Mesothelial cell of epicardium (in vitro differentiated cells): ENCODE data around the gene ZMYM2. TPM values are rescaled to one million over a fixed set of nuclear protein-coding genes. Genes with fewer than 3 reads are reported as not detected.

Source experiments
- DNase-seq, 2 experiments: peaks; one replicate each; pipeline ENCODE4 v3.0.0; 2021; ENCODE audit warnings: low spot score in 2 of 2; ENCODE audit not compliant: unreplicated experiment in 2 of 2
- H3K27ac Mint-ChIP-seq: 2 replicates; pipeline ENCODE4 v1.8.0; 2021; ENCODE audit warnings: mixed read lengths
- H3K27me3 Mint-ChIP-seq: 2 replicates; pipeline ENCODE4 v1.8.0; 2021; ENCODE audit warnings: low read depth, mixed read lengths
- H3K36me3 Mint-ChIP-seq: 2 replicates; pipeline ENCODE4 v1.8.0; 2021; ENCODE audit warnings: mixed read lengths
- H3K4me1 Mint-ChIP-seq: 2 replicates; pipeline ENCODE4 v1.8.0; 2021; ENCODE audit warnings: mixed read lengths
- H3K4me3 Mint-ChIP-seq: 2 replicates; pipeline ENCODE4 v1.8.0; 2021; ENCODE audit warnings: mild to moderate bottlenecking, moderate library complexity, mixed read lengths
- H3K9me3 Mint-ChIP-seq: 2 replicates; pipeline ENCODE4 v1.8.0; 2021; ENCODE audit warnings: mixed read lengths
- total RNA-seq: library from RNA; stranded (reverse); gene quantifications from 3 replicates; pipeline ENCODE4 v1.2.1, GENCODE V29; 2021
- TF ChIP-seq, protein P1 (sequence below): fragments of 200-600 bp; sonication (generic); IDR thresholded peaks from one replicate; pipeline ENCODE4 v1.5.0; 2021; ENCODE audit warnings: antibody characterized with exemption; ENCODE audit not compliant: unreplicated experiment

The ZMYM2 gene
- total RNA-seq = 206 to 212 TPM (median 208 TPM) in 3 replicates

- no peaks in the 10 kb centered on the region for H3K27me3 Mint-ChIP-seq
- peaks cover 4% of the 10 kb centered on the region for H3K36me3 Mint-ChIP-seq
- H3K9me3 Mint-ChIP-seq = peaks cover 8% of the 10 kb centered on the region
- H3K4me3 Mint-ChIP-seq = peak within 1 kb of the TSS; percentile 98
- DNase-seq = peak; percentile 100
- TF ChIP-seq, protein P1, sequence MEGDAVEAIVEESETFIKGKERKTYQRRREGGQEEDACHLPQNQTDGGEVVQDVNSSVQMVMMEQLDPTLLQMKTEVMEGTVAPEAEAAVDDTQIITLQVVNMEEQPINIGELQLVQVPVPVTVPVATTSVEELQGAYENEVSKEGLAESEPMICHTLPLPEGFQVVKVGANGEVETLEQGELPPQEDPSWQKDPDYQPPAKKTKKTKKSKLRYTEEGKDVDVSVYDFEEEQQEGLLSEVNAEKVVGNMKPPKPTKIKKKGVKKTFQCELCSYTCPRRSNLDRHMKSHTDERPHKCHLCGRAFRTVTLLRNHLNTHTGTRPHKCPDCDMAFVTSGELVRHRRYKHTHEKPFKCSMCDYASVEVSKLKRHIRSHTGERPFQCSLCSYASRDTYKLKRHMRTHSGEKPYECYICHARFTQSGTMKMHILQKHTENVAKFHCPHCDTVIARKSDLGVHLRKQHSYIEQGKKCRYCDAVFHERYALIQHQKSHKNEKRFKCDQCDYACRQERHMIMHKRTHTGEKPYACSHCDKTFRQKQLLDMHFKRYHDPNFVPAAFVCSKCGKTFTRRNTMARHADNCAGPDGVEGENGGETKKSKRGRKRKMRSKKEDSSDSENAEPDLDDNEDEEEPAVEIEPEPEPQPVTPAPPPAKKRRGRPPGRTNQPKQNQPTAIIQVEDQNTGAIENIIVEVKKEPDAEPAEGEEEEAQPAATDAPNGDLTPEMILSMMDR = no peak
- peak within 1 kb of the TSS; percentile 96 for H3K27ac Mint-ChIP-seq
- H3K4me1 Mint-ChIP-seq = peaks cover 28% of the 10 kb centered on the region
Measured at GRCh38 chr13:19958155-19959111, at the start of gene ZMYM2. TSS of gene ZMYM2 (plus strand) at chr13:19958727. CDS start at chr13:19993073, 34,346 bp downstream.

DNA sequence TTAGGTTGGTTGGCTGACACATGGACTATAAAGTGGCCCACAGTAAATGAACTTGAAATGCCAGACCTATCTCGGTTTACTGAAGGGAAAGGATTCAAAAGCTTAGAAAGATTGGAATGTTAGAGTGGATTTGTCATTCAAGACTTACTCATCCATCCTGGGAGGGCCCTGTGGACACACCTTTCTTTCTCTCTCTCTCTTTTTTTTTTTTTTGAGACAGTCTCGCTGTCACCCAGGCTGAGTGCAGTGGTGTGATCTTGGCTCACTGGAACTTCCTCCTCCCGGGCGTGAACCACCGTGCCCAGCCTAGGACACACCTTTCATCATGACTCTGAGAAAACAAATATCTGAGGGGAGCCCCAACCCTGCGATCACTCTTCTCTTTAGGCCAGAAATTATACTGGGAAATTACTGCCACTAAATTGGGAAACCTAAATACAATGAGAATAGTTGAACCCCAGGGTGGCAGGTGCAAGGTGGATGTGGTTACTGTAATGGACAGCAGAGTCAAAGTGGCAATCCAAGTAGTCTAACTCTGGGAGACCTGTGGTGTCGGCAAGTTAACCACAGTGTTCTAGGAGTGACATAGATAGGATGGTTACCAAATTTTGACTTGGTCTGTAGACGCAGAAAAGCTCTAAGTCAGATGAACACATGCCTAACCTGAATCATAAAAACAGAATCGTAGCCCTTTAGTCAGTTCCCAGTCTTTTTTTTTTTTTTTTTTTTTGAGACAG is 48.0 kb upstream of the ZMYM2 start:
- Mint-ChIP-seq H3K4me1 (no peaks in the 10 kb centered on the region), H3K9me3 (no peaks in the 10 kb centered on the region), H3K36me3 (no peaks in the 10 kb centered on the region), H3K4me3 (no peak overlapping the region), H3K27ac (no peak overlapping the region), H3K27me3 (no peaks in the 10 kb centered on the region)
- no peak for DNase-seq
- TF ChIP-seq, protein P1 = no peak

DNA sequence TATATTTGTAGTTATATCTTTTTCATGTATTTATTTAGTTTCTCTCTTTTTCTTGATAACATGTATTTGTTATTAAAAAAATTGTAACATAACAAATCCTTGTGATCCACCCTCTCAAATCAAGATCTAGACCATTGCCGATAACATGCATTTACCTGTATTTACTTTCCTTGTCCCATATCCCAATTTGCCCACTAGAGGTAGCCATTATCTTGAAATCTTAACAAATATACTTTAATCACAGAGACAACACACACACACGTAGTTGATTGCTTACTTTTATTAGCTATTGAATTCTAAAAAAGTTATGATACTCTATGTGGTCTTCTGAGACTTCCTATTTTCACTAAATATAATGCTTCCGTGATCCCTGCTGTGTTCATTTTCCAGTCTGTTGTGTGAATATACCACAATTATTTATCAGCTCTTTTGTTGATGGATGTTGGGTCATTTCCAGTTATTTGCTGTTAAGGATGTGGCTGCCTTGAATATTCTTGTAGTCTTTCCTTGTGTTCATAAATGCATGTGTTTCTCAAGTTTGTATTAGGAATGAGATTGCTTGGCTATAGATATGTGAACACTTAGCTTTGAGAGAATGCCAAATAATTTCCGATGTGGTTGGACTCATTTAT is 31.3 kb upstream of the ZMYM2 start:
- no peak overlapping the region for H3K4me3 Mint-ChIP-seq

GRCh38 chr13:19940106-19940505 is 18.4 kb upstream of the ZMYM2 start:
- TF ChIP-seq, protein P1 = no peak
- Mint-ChIP-seq H3K36me3 (no peaks in the 10 kb centered on the region), H3K27me3 (peaks cover 1% of the 10 kb centered on the region), H3K9me3 (no peaks in the 10 kb centered on the region), H3K4me3 (no peak overlapping the region), H3K27ac (no peak overlapping the region), H3K4me1 (no peaks in the 10 kb centered on the region)
- DNase-seq = no peak

More for the DNA sequence above, 31.3 kb upstream of the ZMYM2 start:
- TF ChIP-seq, protein P1 = no peak
- Mint-ChIP-seq H3K27me3 (no peaks in the 10 kb centered on the region), H3K9me3 (peaks cover 4% of the 10 kb centered on the region), H3K4me1 (no peaks in the 10 kb centered on the region), H3K27ac (no peak overlapping the region), H3K36me3 (no peaks in the 10 kb centered on the region)
- no peak for DNase-seq

DNA sequence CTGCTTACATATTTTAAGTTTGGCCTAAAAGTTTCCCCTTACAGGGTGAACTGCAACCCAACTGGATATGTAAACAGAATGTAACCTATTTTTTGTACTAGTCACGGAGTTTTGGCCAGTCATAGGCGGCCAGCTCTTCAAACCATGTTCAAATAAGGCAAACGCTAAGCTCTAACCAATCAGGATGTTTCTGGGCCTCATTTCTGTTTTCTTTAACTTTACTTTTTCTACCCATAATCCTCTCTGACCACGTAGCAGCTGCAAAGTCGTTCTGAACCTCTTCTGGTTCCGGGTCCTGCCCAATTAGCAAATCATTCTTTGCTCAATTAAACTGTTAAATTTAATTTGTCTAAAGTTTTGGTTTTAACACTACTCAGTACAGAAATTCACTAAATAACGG is 8.2 kb upstream of the ZMYM2 start:
- peaks cover 5% of the 10 kb centered on the region for H3K9me3 Mint-ChIP-seq
- TF ChIP-seq, protein P1 = no peak
- no peaks in the 10 kb centered on the region for H3K36me3 Mint-ChIP-seq
- no peaks in the 10 kb centered on the region for H3K4me1 Mint-ChIP-seq
- H3K27me3 Mint-ChIP-seq = no peaks in the 10 kb centered on the region
- no peak overlapping the region for H3K4me3 Mint-ChIP-seq
- no peak overlapping the region for H3K27ac Mint-ChIP-seq
- no peak for DNase-seq
